Testis (tissue), 3 donors: ENCODE measurements around the gene STBD1. TPM values are rescaled to one million over a fixed set of nuclear protein-coding genes. Genes with fewer than 3 reads are reported as not detected.

Experiments used
- DNase-seq: peaks from one replicate; pipeline ENCODE4 v3.0.0-alpha.2; 2019
- H3K27ac ChIP-seq, 2 donors: fragments of 200-600 bp; sonication (generic); one replicate each; pipeline ENCODE4 v1.5.1; 2019
- H3K27me3 ChIP-seq: fragments of 200-600 bp; sonication (generic); one replicate; pipeline ENCODE4 v1.5.1; 2019
- H3K36me3 ChIP-seq: fragments of 200-600 bp; sonication (generic); one replicate; pipeline ENCODE4 v1.5.1; 2017; ENCODE audit warnings: low read depth; ENCODE audit errors: missing control alignments
- H3K4me1 ChIP-seq: fragments of 200-600 bp; sonication (generic); one replicate; pipeline ENCODE4 v1.5.1; 2019
- H3K4me3 ChIP-seq, 2 donors: fragments of 200-600 bp; sonication (generic); one replicate each; pipeline ENCODE4 v1.5.1; 2017 to 2019
- H3K9me3 ChIP-seq: fragments of 200-600 bp; sonication (generic); one replicate; pipeline ENCODE4 v1.5.1; 2017
- POLR2A ChIP-seq: fragments of 450-650 bp; IDR thresholded peaks from one replicate; pipeline ENCODE4 v1.6.1; 2017; ENCODE audit warnings: antibody characterized with exemption, mild to moderate bottlenecking, moderate library complexity
- WGBS, 2 donors: methylation state at CpG; one replicate each; pipeline ENCODE4 v1.1.5; 2018; 5-methylcytosine and 5-hydroxymethylcytosine counted together
- intact Hi-C: fragments of 100-400 bp; cut with DNase I; formaldehyde crosslinking; loops from one replicate; pipeline ENCODE4 v1.15.1; 2023; ENCODE audit warnings: low total_unique reads
- polyA plus RNA-seq: library from polyadenylated mRNA; stranded (reverse); fragments of 350-450 nt; fragmentation: Illumina TruSeq; extraction: RNeasy Lipid Tissue Mini Kit (QIAGEN cat#74804); gene quantifications from one replicate; pipeline ENCODE4 v1.2.3, GENCODE V29; 2014; ENCODE audit warnings: low read depth, low replicate concordance; ENCODE audit not compliant: insufficient read depth
- total RNA-seq, 2 donors: library from RNA; depleted of rRNA; stranded (reverse); fragments of >200 nt; gene quantifications; one replicate each; pipeline ENCODE4 v1.2.3, GENCODE V29; 2016
- TF ChIP-seq, protein P1 (sequence below), 3 experiments: fragments of 450-650 bp in 2 of 3; fragments of 200-600 bp in 1 of 3; sonication (generic) in 1 of 3; IDR thresholded peaks; one replicate each; pipeline ENCODE4 v1.5.1; 2016 to 2019; ENCODE audit warnings: antibody characterized with exemption in 3 of 3, mild to moderate bottlenecking in 2 of 3, moderate library complexity in 1 of 3

STBD1 gene
- total and polyA plus RNA-seq, 3 donors from 2014 or later, result 2.5 to 5.3 (median 4.6) TPM

DNA sequence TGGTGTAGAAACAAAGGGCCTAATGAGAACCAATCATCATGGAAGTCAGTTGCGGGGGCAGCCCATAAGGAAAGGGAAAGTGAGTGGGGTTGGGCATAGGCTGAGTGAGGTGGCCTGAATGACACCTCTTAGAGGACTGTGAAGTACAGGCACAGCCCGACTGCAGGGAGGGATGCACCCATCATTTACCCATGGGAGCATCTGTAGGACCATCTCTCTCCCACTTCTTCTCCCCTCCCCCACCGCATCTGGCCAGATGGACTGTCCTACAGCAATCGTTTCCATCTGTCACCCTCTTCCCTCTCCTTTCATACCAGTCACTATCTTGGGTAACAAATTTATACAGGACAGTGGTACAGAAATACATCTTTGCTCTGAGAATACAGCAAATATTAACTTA, 4.2 kb downstream of the STBD1 start:
- intact Hi-C loops, result no loop called here
- 84% methylated on average over 4 of the region's 4 CpGs for WGBS, 2 donors

DNA sequence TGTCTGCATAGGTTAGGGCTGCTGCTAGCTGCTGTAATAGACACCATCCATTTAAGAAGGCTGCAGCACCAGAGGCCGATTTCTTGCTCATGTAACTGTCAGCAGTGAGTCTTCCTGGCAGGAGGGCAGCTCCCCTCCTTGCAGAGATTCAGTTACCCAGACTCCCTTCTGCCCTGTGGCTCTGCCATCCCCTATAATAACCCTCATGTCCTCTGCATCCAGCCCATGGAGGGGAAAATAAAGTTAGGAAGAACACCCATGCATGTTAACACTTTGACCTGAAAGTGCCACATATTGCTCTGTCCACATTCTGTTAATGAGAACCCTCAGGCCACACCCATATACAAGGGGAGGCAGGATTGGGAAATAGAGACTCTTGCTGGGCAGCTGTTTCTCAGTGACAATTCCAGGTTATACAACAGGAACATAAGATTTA, 5.4 kb downstream of the STBD1 start:
- 60 to 80% methylated on average over 1 of the region's 1 CpG for WGBS, 2 donors

More for the DNA sequence above, 4.2 kb downstream of the STBD1 start:
- Histone ChIP-seq H3K27ac (no peak overlapping the region), H3K4me1 (peaks cover 4% of the 10 kb centered on the region), H3K9me3 (no peaks in the 10 kb centered on the region), H3K27me3 (no peaks in the 10 kb centered on the region), H3K4me3 (no peak overlapping the region), H3K36me3 (no peaks in the 10 kb centered on the region)
- no peak for DNase-seq
- TF ChIP-seq POLR2A, result no peak
- TF ChIP-seq, protein P1, sequence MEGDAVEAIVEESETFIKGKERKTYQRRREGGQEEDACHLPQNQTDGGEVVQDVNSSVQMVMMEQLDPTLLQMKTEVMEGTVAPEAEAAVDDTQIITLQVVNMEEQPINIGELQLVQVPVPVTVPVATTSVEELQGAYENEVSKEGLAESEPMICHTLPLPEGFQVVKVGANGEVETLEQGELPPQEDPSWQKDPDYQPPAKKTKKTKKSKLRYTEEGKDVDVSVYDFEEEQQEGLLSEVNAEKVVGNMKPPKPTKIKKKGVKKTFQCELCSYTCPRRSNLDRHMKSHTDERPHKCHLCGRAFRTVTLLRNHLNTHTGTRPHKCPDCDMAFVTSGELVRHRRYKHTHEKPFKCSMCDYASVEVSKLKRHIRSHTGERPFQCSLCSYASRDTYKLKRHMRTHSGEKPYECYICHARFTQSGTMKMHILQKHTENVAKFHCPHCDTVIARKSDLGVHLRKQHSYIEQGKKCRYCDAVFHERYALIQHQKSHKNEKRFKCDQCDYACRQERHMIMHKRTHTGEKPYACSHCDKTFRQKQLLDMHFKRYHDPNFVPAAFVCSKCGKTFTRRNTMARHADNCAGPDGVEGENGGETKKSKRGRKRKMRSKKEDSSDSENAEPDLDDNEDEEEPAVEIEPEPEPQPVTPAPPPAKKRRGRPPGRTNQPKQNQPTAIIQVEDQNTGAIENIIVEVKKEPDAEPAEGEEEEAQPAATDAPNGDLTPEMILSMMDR (IDR thresholded peaks at IDR 0.05), result no peak

DNA sequence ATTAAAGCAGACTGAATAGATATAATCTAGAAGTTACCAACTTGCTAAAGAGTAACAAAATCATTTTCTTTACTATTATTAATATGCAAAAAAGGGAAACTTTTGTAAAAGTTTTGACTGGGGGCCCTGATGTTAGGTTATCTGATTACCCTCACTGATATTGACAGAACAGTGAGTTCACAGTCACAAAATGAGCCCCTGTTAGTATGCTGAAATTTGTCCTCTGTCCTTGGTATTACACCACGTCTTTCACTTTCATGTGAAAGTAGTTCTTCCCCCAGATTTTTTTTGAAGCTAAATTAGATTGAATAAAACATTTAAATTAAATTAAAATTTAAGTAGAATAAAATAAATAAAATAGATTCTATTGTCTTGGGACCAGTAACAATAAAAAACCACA, 5.9 kb downstream of the STBD1 start:
- Histone ChIP-seq H3K4me3 (no peak overlapping the region), H3K27ac (no peak overlapping the region), H3K27me3 (no peaks in the 10 kb centered on the region), H3K36me3 (no peaks in the 10 kb centered on the region), H3K4me1 (peaks cover 2% of the 10 kb centered on the region), H3K9me3 (no peaks in the 10 kb centered on the region)
- TF ChIP-seq, protein P1 (IDR thresholded peaks at IDR 0.05), result no peak
- intact Hi-C loops, result no loop called here
- 51 to 62% methylated on average over 1 of the region's 1 CpG for WGBS, 2 donors
- DNase-seq, result no peak

More for the DNA sequence above, 5.4 kb downstream of the STBD1 start:
- DNase-seq, result no peak
- TF ChIP-seq, protein P1 (IDR thresholded peaks at IDR 0.05), result no peak
- TF ChIP-seq POLR2A, result no peak
- intact Hi-C loops, result no loop called here
- Histone ChIP-seq H3K27me3 (no peaks in the 10 kb centered on the region), H3K4me3 (no peak overlapping the region), H3K4me1 (peaks cover 4% of the 10 kb centered on the region), H3K27ac (no peak overlapping the region), H3K36me3 (no peaks in the 10 kb centered on the region), H3K9me3 (no peaks in the 10 kb centered on the region)

DNA sequence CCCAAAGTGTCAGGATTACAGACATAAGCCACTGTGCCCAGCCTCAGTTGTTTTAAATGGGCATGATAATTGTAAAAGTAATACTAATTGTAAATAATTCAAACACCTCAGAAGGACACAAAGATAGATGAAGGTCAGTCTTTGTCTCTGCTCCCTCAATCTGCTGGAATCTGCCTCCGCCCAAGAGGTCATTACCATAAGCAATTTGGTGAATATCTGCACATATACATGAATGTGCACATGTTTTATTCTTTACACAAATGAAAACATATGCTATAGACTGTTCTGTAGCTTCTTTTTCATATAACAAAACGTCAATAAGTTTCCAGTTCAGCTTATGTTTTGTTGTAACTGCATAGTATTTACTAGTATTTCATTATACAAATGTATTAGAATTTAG, 7.0 kb downstream of the STBD1 start:
- H3K27ac ChIP-seq, result no peak overlapping the region
- H3K4me1 ChIP-seq, result no peaks in the 10 kb centered on the region
- 86 to 91% methylated on average over 2 of the region's 2 CpGs for WGBS, 2 donors
- TF ChIP-seq, protein P1 (IDR thresholded peaks at IDR 0.05), result no peak
- TF ChIP-seq POLR2A, result no peak
- H3K27me3 ChIP-seq, result no peaks in the 10 kb centered on the region
- H3K4me3 ChIP-seq, result no peak overlapping the region
- H3K36me3 ChIP-seq, result no peaks in the 10 kb centered on the region
- no peak for DNase-seq
- intact Hi-C loops, result no loop called here
- H3K9me3 ChIP-seq, result no peaks in the 10 kb centered on the region

DNA sequence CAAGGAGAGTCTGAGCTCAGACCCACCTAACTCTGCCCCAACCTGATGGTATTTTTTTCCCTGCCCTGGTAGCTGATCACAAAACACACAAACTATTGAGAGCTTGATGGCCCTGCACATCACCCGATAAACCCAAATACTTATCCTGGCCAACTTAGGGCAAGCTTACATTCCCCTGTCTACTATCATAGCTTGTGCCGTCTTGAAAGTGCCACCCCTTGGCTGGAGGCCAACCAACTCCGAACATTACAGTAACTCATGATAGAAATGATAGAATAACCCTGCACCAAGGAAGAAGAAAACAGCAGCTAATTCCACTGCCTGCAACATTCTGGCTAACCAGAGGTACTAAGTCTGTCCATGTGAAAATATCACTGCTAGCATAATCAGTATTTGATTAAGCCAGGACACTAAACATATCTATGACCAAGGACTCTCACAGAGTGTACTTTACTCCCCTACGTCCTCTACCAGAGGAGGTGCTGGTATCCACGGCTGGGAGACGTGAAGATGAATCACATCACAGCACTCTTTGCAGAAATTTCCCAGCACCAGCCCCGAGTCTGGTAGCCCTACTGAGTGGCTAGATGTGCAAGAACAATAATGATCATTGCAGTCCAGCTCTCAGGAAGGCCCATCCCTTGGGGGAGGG, 8.9 kb downstream of the STBD1 start:
- Histone ChIP-seq H3K4me1 (no peaks in the 10 kb centered on the region), H3K36me3 (no peaks in the 10 kb centered on the region), H3K27me3 (no peaks in the 10 kb centered on the region), H3K4me3 (no peak overlapping the region), H3K27ac (no peak overlapping the region), H3K9me3 (no peaks in the 10 kb centered on the region)
- DNase-seq, result no peak
- 66 to 78% methylated on average over 7 of the region's 7 CpGs for WGBS, 2 donors
- TF ChIP-seq POLR2A, result no peak
- TF ChIP-seq, protein P1 (IDR thresholded peaks at IDR 0.05), result no peak
- intact Hi-C loops, result no loop called here
